GM12878 (cell line): ENCODE results near the gene MSI2. TPM values are rescaled to one million over a fixed set of nuclear protein-coding genes. Genes with fewer than 3 reads are reported as not detected.

Experiments used
- DPF2 ChIP-seq: fragments of 450-650 bp; IDR thresholded peaks from 2 replicates; pipeline ENCODE4 v1.6.1; 2017; ENCODE audit warnings: mild to moderate bottlenecking
- NFYA ChIP-seq: IDR thresholded peaks from 2 replicates; pipeline ENCODE4 v1.6.1; 2011; ENCODE audit warnings: low read depth, mild to moderate bottlenecking, low read length, improper control_type of control experiment, borderline replicate concordance
- NR2F1 ChIP-seq: fragments of 450-650 bp; conservative IDR thresholded peaks from 2 replicates; pipeline ENCODE4 v1.6.1; 2017; ENCODE audit warnings: mild to moderate bottlenecking
- RAD51 ChIP-seq: fragments of 450-650 bp; IDR thresholded peaks from 2 replicates; pipeline ENCODE4 v1.6.1; 2016; ENCODE audit warnings: moderate library complexity, mild to moderate bottlenecking, inconsistent platforms
- RBBP5 ChIP-seq: fragments of 200-600 bp; sonication (generic); conservative IDR thresholded peaks from 2 replicates; pipeline ENCODE4 v1.6.1; 2016
- RELB ChIP-seq: fragments of 450-650 bp; IDR thresholded peaks from 2 replicates; pipeline ENCODE4 v1.6.1; 2017; ENCODE audit warnings: low read depth, mild to moderate bottlenecking, moderate library complexity
- RFX5 ChIP-seq: IDR thresholded peaks from 2 replicates; pipeline ENCODE4 v1.6.1; 2011; ENCODE audit warnings: low read depth, low read length, improper control_type of control experiment
- RUNX3 ChIP-seq: IDR thresholded peaks from 2 replicates; pipeline ENCODE4 v1.6.1; 2012; ENCODE audit warnings: low read length, inconsistent platforms
- SMARCA5 ChIP-seq: fragments of 450-650 bp; IDR thresholded peaks from 2 replicates; pipeline ENCODE4 v1.6.1; 2017; ENCODE audit warnings: mild to moderate bottlenecking
- TCF3 ChIP-seq: IDR thresholded peaks from 2 replicates; pipeline ENCODE4 v1.6.1; 2012; ENCODE audit warnings: low read depth, mild to moderate bottlenecking, low read length, borderline replicate concordance; ENCODE audit not compliant: insufficient read depth
- YBX1 ChIP-seq: fragments of 450-650 bp; IDR thresholded peaks from 2 replicates; pipeline ENCODE4 v1.6.1; 2016; ENCODE audit warnings: antibody characterized with exemption
- ZNF687 ChIP-seq: fragments of 450-650 bp; IDR thresholded peaks from 2 replicates; pipeline ENCODE4 v1.6.1; 2017; ENCODE audit warnings: mild to moderate bottlenecking, moderate library complexity
- polyA plus RNA-seq, 11 experiments: library from polyadenylated mRNA; depleted of rRNA in 4 of 11; unstranded in 6 of 11; stranded (reverse) in 5 of 11; fragments of >200 nt; fragmentation: Nextera tagmentation in 4 of 11; fragmentation: Illumina TruSeq in 1 of 11; extraction: Ambion mirVana in 4 of 11; extraction: Trizol in 1 of 11; gene quantifications; 1 replicate in 1 of 11; 2 replicates in 10 of 11; pipeline versions ENCODE4 v1.2.1 to v1.2.3, GENCODE V29; 2011 to 2016; ENCODE audit warnings: inconsistent platforms in 2 of 11, missing spikeins in 2 of 11, low read depth in 1 of 11
- total RNA-seq, 4 experiments: library from RNA; depleted of rRNA in 3 of 4; stranded (reverse); fragments of >200 nt in 3 of 4; fragmentation: Illumina TruSeq in 1 of 4; extraction: Trizol in 1 of 4; gene quantifications; 2 replicates each; pipeline versions ENCODE4 v1.2.1 to v1.2.3, GENCODE V29; 2013 to 2021
- TF ChIP-seq, protein P1 (sequence below): IDR thresholded peaks from 2 replicates; pipeline ENCODE4 v1.6.1; 2012; ENCODE audit warnings: low read depth, low read length, improper control_type of control experiment
- TF ChIP-seq, protein P2 (sequence below): IDR thresholded peaks from 2 replicates; pipeline ENCODE4 v1.6.1; 2012; ENCODE audit warnings: low read depth, low read length, improper control_type of control experiment
- TF ChIP-seq, protein P3 (sequence below): fragments of 150-350 bp; IDR thresholded peaks from 2 replicates; pipeline ENCODE4 v1.6.1; 2016; ENCODE audit warnings: low read depth, low read length

Gene MSI2
- total and polyA plus RNA-seq, 10 of the 15 experiments (the other 5 are each of a cell fraction or from before 2014, with no cell fraction given): 6.1 to 76.1 (median 42.0) TPM

GRCh38 chr17:57355090-57355859 lies 99.0 kb downstream of the MSI2 start (continued):
- TF ChIP-seq ZNF687: peak; percentile 97
- TF ChIP-seq, protein P1, sequence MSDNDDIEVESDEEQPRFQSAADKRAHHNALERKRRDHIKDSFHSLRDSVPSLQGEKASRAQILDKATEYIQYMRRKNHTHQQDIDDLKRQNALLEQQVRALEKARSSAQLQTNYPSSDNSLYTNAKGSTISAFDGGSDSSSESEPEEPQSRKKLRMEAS: no peak
- peak; percentile 31; the same call in 1 of the 2 replicates for TF ChIP-seq SMARCA5
- TF ChIP-seq YBX1: no peak
- TF ChIP-seq RAD51: peak; percentile 90
- TF ChIP-seq RUNX3: peak; percentile 84
- TF ChIP-seq, protein P2, sequence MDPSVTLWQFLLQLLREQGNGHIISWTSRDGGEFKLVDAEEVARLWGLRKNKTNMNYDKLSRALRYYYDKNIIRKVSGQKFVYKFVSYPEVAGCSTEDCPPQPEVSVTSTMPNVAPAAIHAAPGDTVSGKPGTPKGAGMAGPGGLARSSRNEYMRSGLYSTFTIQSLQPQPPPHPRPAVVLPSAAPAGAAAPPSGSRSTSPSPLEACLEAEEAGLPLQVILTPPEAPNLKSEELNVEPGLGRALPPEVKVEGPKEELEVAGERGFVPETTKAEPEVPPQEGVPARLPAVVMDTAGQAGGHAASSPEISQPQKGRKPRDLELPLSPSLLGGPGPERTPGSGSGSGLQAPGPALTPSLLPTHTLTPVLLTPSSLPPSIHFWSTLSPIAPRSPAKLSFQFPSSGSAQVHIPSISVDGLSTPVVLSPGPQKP: no peak
- TF ChIP-seq, protein P3, sequence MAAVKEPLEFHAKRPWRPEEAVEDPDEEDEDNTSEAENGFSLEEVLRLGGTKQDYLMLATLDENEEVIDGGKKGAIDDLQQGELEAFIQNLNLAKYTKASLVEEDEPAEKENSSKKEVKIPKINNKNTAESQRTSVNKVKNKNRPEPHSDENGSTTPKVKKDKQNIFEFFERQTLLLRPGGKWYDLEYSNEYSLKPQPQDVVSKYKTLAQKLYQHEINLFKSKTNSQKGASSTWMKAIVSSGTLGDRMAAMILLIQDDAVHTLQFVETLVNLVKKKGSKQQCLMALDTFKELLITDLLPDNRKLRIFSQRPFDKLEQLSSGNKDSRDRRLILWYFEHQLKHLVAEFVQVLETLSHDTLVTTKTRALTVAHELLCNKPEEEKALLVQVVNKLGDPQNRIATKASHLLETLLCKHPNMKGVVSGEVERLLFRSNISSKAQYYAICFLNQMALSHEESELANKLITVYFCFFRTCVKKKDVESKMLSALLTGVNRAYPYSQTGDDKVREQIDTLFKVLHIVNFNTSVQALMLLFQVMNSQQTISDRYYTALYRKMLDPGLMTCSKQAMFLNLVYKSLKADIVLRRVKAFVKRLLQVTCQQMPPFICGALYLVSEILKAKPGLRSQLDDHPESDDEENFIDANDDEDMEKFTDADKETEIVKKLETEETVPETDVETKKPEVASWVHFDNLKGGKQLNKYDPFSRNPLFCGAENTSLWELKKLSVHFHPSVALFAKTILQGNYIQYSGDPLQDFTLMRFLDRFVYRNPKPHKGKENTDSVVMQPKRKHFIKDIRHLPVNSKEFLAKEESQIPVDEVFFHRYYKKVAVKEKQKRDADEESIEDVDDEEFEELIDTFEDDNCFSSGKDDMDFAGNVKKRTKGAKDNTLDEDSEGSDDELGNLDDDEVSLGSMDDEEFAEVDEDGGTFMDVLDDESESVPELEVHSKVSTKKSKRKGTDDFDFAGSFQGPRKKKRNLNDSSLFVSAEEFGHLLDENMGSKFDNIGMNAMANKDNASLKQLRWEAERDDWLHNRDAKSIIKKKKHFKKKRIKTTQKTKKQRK: no peak
- TF ChIP-seq NR2F1: peak; percentile 72; the same call in 1 of the 2 replicates
- no peak for TF ChIP-seq NFYA
- no peak for TF ChIP-seq RFX5
- TF ChIP-seq TCF3: no peak
- no peak for TF ChIP-seq RBBP5
- TF ChIP-seq DPF2: 0 out of 2 replicates have a peak, but pooled peaks have one; percentile 13
- peak; percentile 66; the same call in 1 of the 2 replicates for TF ChIP-seq RELB
